Measurements from ENCODE around the gene DPP10. TPM values are rescaled to one million over a fixed set of nuclear protein-coding genes. Genes with fewer than 3 reads are reported as not detected.

Gene DPP10
- total and polyA plus RNA-seq, 2 of the 13 experiments (the other 11 are each of a cell fraction or from before 2014, with no cell fraction given), result 0.95 to 1.7 TPM

GRCh38 chr2:114546531-114546930, 104.1 kb downstream of the DPP10 start:
- ChIA-PET POLR2A (no interaction called here), CTCF (ENCODE audit: low intra/inter-chr PET ratio, low total read pairs) (no interaction called here)
- intact Hi-C loops (cut with micrococcal nuclease; ENCODE audit: unreplicated experiment), result no loop called here
- FAIRE-seq, result no peak
- H2AFZ ChIP-seq (ENCODE audit: low read length), result peak overlapping the region; percentile 8
- peak; percentile 41; the same call in 1 of the 2 replicates for TF ChIP-seq GFI1 (CRISPR knock-in tag; IDR thresholded peaks at IDR 0.05; ENCODE audit: borderline replicate concordance)
- TF ChIP-seq BATF2 (CRISPR knock-in tag; IDR thresholded peaks at IDR 0.05), result no peak
- H3K27me3 ChIP-seq (ENCODE audit: control insufficient read depth in 1 of 2, insufficient read depth in 2 of 2, low read length in 2 of 2), result no peaks in the 10 kb centered on the region
- in situ Hi-C loops (cut with HindIII; ENCODE audit: extremely low pct_ligation_motif_present, low pct_unique_long_range_greater_than_20kb), result no loop called here
- no peaks in the 10 kb centered on the region for H3K9me3 ChIP-seq (ENCODE audit: low read length)
- H3K4me2 ChIP-seq (ENCODE audit: low read depth, low read length), result peak overlapping the region; percentile 26
- H3K79me2 ChIP-seq (ENCODE audit: insufficient read depth, low read length), result no peaks in the 10 kb centered on the region
- no TSS peak for BruUV-seq (replicated peaks)
- peaks cover 53% of the 10 kb centered on the region for H3K4me1 ChIP-seq (ENCODE audit: insufficient read depth, low read length)
- no peak overlapping the region for H3K4me3 ChIP-seq (replicated peaks in 1 of 3; ENCODE audit: insufficient read depth in 1 of 3, low read depth in 2 of 3, low read length in 3 of 3)
- H3K36me3 ChIP-seq (replicated peaks in 1 of 2; ENCODE audit: control insufficient read depth in 1 of 2, insufficient read depth in 2 of 2, low read length in 2 of 2), result no peaks in the 10 kb centered on the region
- no peak overlapping the region for H3K9ac ChIP-seq (ENCODE audit: insufficient read depth, low read depth, low read length)
- WGBS (ENCODE audit: low lambda C conversion rate), result 7% methylated on average over 3 of the region's 3 CpGs
- no peaks in the 10 kb centered on the region for H4K20me1 ChIP-seq (ENCODE audit: insufficient read depth, low read length)
- H3K27ac ChIP-seq (ENCODE audit: extremely low read length, insufficient read depth, low read length), result no peak overlapping the region
- no peak for DNase-seq (ENCODE audit: low spot score)
- ATAC-seq, result no peak

GRCh38 chr2:114548151-114548550, 105.7 kb downstream of the DPP10 start:
- ChIA-PET CTCF (ENCODE audit: low intra/inter-chr PET ratio, low total read pairs) (no interaction called here), POLR2A (no interaction called here)
- Histone ChIP-seq H2AFZ (ENCODE audit: low read length) (no peak overlapping the region), H3K4me1 (ENCODE audit: insufficient read depth, low read length) (peaks cover 50% of the 10 kb centered on the region), H3K9me3 (ENCODE audit: low read length) (no peaks in the 10 kb centered on the region), H3K9ac (ENCODE audit: insufficient read depth, low read depth, low read length) (no peak overlapping the region), H4K20me1 (ENCODE audit: insufficient read depth, low read length) (no peaks in the 10 kb centered on the region), H3K4me2 (ENCODE audit: low read depth, low read length) (no peak overlapping the region), H3K36me3 (replicated peaks in 1 of 2; ENCODE audit: control insufficient read depth in 1 of 2, insufficient read depth in 2 of 2, low read length in 2 of 2) (no peaks in the 10 kb centered on the region), H3K27ac (ENCODE audit: extremely low read length, insufficient read depth, low read length) (no peak overlapping the region), H3K4me3 (replicated peaks in 1 of 3; ENCODE audit: insufficient read depth in 1 of 3, low read depth in 2 of 3, low read length in 3 of 3) (no peak overlapping the region), H3K79me2 (ENCODE audit: insufficient read depth, low read length) (no peaks in the 10 kb centered on the region), H3K27me3 (ENCODE audit: control insufficient read depth in 1 of 2, insufficient read depth in 2 of 2, low read length in 2 of 2) (no peaks in the 10 kb centered on the region)
- in situ Hi-C loops (cut with HindIII; ENCODE audit: extremely low pct_ligation_motif_present, low pct_unique_long_range_greater_than_20kb) (no loop called here), intact Hi-C loops (cut with micrococcal nuclease; ENCODE audit: unreplicated experiment) (no loop called here)
- no peak for ATAC-seq
- no peak for FAIRE-seq
- 45% methylated on average over 6 of the region's 6 CpGs for WGBS (ENCODE audit: low lambda C conversion rate)
- DNase-seq (ENCODE audit: low spot score), result no peak
- no TSS peak for BruUV-seq (replicated peaks)
- TF ChIP-seq GFI1 (CRISPR knock-in tag; IDR thresholded peaks at IDR 0.05; ENCODE audit: borderline replicate concordance) (no peak), ZNF337 (CRISPR knock-in tag; IDR thresholded peaks at IDR 0.05; ENCODE audit: borderline replicate concordance, low read depth) (no peak), ZNF253 (CRISPR knock-in tag; IDR thresholded peaks at IDR 0.05; ENCODE audit: borderline replicate concordance) (no peak), KDM2A (CRISPR knock-in tag; IDR thresholded peaks at IDR 0.05; ENCODE audit: borderline replicate concordance, low read depth) (no peak), ZSCAN12 (CRISPR knock-in tag; IDR thresholded peaks at IDR 0.05) (no peak), CENPBD1 (CRISPR knock-in tag; IDR thresholded peaks at IDR 0.05; ENCODE audit: borderline replicate concordance, low read depth) (no peak), KMT2B (CRISPR knock-in tag; IDR thresholded peaks at IDR 0.05) (no peak), ATF7 (IDR thresholded peaks at IDR 0.05) (peak; percentile 78), ATF7 (CRISPR knock-in tag; IDR thresholded peaks at IDR 0.05) (no peak), ZNF530 (CRISPR knock-in tag; IDR thresholded peaks at IDR 0.05; ENCODE audit: low read depth) (no peak), ZNF142 (CRISPR knock-in tag; IDR thresholded peaks at IDR 0.05) (no peak)

Measured in HepG2 (cell line).